ENCODE measurements around the gene EVA1C.
"Not testable (repeated sequence)": the region's sequence is repeated elsewhere in the genome, so short reads cannot be mapped to it uniquely, and the experiment has no call there.

The EVA1C gene, protein sequence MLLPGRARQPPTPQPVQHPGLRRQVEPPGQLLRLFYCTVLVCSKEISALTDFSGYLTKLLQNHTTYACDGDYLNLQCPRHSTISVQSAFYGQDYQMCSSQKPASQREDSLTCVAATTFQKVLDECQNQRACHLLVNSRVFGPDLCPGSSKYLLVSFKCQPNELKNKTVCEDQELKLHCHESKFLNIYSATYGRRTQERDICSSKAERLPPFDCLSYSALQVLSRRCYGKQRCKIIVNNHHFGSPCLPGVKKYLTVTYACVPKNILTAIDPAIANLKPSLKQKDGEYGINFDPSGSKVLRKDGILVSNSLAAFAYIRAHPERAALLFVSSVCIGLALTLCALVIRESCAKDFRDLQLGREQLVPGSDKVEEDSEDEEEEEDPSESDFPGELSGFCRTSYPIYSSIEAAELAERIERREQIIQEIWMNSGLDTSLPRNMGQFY

DNA sequence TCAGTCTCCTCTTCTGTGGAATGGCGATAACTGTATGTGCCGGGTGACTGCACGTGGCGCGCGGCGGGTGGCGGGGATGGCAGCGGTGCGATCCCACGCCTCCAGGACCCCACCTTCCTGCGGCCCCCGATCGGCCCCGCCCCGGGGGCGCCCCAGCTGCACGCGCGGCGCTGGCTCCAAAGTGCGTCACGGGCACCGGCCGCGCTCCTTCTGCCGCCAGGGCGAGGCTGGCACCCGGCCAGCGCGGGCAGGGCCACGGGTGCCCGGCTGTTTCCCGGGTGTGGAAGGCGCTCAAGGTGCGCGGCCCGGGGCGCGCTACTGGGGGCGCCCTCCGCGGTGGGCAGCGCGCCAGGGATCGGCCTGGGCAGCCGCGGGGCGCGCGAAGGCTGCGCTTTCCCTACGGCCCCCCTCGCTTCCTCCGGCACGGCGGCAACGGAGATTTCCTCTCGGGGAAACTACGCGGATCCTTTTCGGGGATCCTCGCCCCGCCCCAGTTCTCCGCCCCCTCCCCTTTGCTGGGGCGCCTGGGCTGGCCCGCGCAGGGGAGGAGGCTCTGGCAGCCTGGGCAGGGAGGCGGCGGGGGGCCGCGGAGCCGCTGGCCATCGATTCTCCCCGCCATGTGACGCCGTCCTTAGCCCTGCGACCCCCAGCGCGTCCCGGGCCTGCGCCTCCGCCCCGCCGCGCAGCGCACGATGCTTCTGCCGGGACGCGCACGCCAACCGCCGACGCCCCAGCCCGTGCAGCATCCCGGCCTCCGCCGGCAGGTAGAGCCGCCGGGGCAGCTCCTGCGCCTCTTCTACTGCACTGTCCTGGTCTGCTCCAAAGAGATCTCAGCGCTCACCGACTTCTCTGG, at the start of gene EVA1C:
Gene EVA1C, plus strand, starts transcription at position 545 of the 853 bp plus-strand sequence. Its CDS starts 148 bp downstream, at position 693.
- peak; percentile 37 to 55 (median 39) for DNase-seq (ENCODE audit: low read depth in 3 of 3)

- no peak for DNase-seq (ENCODE audit: low read depth in 3 of 3)
Measured at GRCh38 chr21:32364387-32364786, 48.1 kb upstream of the EVA1C start.

DNA sequence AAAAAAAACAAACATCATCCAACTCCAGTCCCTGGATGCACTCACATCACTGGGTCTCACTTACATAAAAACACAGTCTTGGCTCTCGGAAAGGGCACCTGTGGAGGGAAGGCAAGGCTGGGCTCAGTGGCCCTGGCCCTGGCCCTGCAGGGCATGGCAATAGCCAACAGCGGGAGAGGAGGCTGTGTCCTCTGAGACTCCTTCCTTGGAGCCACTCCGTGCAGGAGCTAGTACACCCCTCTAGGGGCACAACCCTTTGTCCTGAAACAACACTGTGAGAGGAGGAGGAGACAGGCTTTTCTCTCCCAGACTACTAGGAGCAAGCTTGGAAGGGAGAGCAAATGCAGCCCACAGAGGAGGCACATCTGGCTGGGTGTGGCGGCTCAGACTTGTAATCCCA, 47.7 kb upstream of the EVA1C start:
- no peak for DNase-seq (ENCODE audit: low read depth in 3 of 3)

- DNase-seq (ENCODE audit: low read depth in 3 of 3): no peak
Measured at GRCh38 chr21:32366191-32366590, 46.3 kb upstream of the EVA1C start.

GRCh38 chr21:32367158-32367557, 45.3 kb upstream of the EVA1C start:
- no peak for DNase-seq (ENCODE audit: low read depth in 3 of 3)

DNA sequence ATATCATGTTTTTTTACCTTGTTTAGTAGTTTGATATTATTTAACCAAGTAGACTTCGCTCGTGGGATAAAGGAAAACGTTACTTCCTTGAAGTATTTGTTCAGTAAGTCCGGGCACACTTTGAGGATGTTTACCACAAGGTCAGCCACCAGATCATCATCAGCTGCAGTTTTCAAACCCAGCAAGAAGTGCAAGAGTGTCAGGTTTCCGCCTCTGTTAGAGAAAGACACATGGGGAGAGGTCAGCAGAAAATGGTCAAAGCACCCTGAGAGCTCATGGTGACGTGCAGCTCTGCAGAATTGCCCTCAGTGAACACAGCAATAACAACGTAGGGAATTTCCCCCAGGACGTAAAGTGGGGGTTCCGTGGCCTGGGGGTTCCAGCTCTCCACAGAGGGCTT, 44.1 kb upstream of the EVA1C start:
- no peak for DNase-seq (ENCODE audit: low read depth in 3 of 3)

- DNase-seq (ENCODE audit: low read depth in 3 of 3): not testable (repeated sequence)
Measured at GRCh38 chr21:32368961-32369360, 43.5 kb upstream of the EVA1C start.

- no peak for DNase-seq (ENCODE audit: low read depth in 3 of 3)
Measured at GRCh38 chr21:32370998-32371766, 41.3 kb upstream of the EVA1C start.

DNA sequence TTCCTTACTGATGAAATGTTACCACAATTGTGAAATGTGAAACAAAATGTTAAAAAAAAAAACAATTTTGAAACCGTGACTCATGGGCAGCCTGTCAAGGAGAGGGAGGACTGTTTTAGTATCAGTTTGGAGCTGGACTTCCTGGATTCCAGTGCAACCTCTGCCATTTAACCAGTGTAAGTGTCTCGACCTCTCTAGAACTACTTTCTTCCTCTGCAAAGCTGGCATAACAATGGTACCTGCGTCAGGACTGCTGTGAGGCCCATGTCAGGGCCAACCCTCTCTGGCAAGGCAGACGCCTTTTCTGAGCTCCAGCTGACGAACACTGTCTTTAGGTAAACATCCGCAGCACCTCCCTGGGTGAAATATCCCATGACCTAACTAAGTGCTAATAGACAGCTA, 40.6 kb upstream of the EVA1C start:
- no peak for DNase-seq (ENCODE audit: low read depth in 3 of 3)

- DNase-seq (ENCODE audit: low read depth in 3 of 3): no peak
Measured at GRCh38 chr21:32372755-32373154, 39.8 kb upstream of the EVA1C start.

DNA sequence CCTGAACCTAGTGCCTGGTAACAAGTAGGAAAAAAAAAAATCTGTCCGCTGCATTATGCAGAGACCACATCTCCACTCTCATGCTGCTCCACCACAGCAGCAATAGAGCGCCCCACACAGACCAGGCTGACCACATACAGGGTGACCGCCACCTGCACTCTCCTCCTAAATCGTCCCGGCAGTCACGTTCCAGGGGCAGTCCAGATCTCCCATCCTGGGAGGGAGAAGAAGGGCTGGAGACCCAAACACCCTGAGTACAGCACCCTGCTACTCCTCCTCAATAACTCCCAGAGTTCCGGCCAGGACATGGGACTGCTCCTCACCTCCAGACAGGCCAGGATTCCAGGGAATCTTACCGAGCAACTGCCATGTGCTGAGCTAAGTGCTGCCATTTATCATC, 35.0 kb upstream of the EVA1C start:
- no peak for DNase-seq (ENCODE audit: low read depth in 3 of 3)

DNA sequence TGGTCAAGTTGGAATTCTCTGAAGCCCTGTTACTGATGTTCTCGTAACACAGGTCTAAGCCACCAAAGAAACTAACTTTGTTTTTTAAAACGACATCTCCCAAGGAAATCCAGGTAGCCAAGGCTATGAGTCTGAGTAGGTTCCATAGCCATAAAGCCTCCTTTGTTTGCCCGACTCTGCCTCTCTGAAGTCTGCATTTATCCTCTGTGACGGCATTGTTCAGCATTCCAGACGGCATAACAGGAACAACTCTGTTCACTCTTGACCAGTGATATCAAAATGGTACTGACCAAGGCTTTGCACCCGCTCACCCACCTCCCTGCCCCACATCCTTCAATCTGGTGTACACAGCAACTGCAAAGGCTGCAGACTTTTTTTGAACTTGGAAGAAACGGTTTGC, 34.5 kb upstream of the EVA1C start:
- no peak for DNase-seq (ENCODE audit: low read depth in 3 of 3)

DNA sequence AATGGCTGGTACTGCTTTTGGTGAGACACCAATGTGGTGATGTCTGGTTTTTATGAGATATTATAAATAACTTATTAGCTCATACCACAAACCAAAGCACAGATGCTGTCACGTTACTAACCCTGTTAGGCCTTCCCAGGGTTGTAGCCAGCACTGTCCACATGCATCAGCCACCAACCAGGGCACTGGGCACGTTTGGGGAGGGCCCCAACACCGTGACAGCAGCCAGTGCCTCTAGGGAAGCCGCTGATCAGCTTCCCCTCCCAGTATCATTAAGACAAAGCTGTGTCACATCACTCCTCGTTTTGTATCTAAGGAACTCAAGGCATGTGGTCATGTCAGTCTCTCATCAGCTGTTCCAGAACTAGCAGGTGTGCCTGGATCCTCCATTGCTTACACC, 33.5 kb upstream of the EVA1C start:
- DNase-seq (ENCODE audit: low read depth in 3 of 3): no peak

DNA sequence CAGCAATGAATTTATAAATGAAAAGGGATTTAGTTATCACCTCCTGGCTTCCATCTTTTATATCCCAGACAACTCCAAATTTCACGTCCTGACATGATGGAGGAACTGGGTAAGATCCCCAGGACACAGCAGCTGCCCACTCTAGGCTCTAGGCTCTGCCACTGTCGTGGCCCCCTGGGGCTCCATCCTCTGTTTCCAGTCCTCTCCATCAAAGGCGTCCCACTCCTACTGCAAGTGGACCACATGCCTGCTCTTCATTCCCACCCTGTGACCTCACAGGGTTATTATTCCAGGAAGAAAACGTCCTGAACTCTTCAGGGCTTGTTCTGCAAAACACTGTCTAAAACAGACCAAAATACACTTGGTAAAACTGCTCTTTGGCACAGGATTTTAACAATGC, 31.6 kb upstream of the EVA1C start:
- no peak for DNase-seq (ENCODE audit: low read depth in 3 of 3)

DNA sequence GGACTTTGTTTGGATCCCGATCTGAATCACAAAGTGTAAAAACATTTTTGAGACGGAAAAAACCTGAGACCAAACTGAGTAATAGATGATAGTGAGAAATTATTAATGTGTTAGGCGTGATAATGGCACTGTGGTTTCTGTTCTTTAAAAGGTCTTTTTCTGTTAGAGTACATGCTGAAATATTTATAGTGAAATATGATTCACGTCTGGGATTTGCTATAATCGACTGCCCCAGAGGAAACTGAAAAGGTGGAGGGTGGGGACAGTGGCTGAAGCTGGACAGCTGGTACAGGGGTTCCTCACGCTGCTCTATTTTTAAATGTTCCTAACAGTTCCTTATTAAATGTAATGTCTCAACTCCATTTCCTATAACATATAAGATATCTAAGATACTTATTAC, 30.9 kb upstream of the EVA1C start:
- DNase-seq (ENCODE audit: low read depth in 3 of 3): no peak

GRCh38 chr21:32382108-32382644, 30.3 kb upstream of the EVA1C start:
- DNase-seq (ENCODE audit: low read depth in 3 of 3): no peak

DNA sequence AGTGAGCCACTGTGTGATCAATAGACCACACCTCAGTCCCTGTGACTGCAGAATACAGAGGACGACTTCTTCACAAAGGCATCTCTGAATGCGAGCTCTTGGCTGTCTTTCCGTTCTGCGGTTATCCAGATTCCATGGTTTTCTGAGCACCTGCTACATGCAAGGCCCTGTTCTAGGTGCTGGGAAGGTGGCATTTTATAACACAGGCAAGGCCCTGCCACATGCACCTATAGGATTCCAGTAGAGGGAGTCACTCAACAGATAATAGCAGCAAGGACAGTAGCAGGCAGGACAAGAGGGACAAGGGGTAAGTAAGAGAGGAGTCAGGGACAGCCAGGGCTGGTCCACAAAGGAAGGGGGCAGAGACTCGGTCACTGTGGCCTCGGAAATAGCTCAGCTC, 28.7 kb upstream of the EVA1C start:
- no peak for DNase-seq (ENCODE audit: low read depth in 3 of 3)

GRCh38 chr21:32386195-32386870, 26.2 kb upstream of the EVA1C start:
- no peak for DNase-seq (ENCODE audit: low read depth in 3 of 3)

- DNase-seq (ENCODE audit: low read depth in 3 of 3): no peak
Measured at GRCh38 chr21:32387151-32387550, 25.4 kb upstream of the EVA1C start.

DNA sequence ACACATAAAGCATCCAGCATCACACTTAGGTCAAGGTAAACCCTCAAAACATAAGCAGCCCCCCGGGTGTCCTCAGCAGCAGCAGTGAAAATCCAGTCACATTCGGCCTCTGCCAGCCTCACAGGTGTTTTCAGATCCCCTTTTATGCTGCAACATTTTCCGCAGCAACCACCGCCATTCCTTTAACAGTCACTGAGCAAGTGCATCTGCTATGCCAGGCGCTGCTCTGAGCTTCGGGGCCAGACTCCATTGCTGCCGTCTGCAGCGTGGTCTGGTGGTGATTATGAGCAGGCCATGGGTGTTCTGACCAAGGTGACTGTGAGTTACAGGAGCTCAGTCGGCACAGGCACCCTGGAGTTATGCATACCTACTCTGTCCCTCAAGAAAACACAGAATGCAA, 24.2 kb upstream of the EVA1C start:
- DNase-seq (ENCODE audit: low read depth in 3 of 3): no peak

GRCh38 chr21:32389337-32390015, 23.0 kb upstream of the EVA1C start:
- DNase-seq (ENCODE audit: low read depth in 3 of 3): no peak

All from stimulated activated CD4-positive, alpha-beta T cell treated with anti-CD3 and anti-CD28 coated beads, TNF-alpha, amount 100 ng/mL, for 48 hours (primary cell).